ENCODE results near the gene GLS. TPM values are rescaled to one million over a fixed set of nuclear protein-coding genes. Genes with fewer than 3 reads are reported as not detected.
"Not testable (repeated sequence)": the region's sequence is repeated elsewhere in the genome, so short reads cannot be mapped to it uniquely, and the experiment has no call there.

GLS gene
- total and polyA plus RNA-seq, 2 donors (not counting 1 experiment from before 2014, with no cell fraction given) = 32.5 to 195 TPM

- H3K27ac Mint-ChIP-seq; H3K9ac ChIP-seq (ENCODE audit: low read length); ATAC-seq (ENCODE audit: low read depth); H3K4me3 ChIP-seq (ENCODE audit: control extremely low read depth in 1 of 5, extremely low read depth in 1 of 5, insufficient read depth in 1 of 5, low read depth in 2 of 5, low read length in 4 of 5); H3K27me3 Mint-ChIP-seq; H3K27me3 ChIP-seq (replicated peaks in 1 of 4; ENCODE audit: control extremely low read depth in 1 of 4, control insufficient read depth in 3 of 4, insufficient read depth in 4 of 4, low read length in 3 of 4); DNase-seq; H3K4me3 Mint-ChIP-seq; H2AFZ ChIP-seq (ENCODE audit: insufficient read depth, low read depth, low read length, poor library complexity, severe bottlenecking); H3K9me3 ChIP-seq (ENCODE audit: control extremely low read depth in 1 of 3, control insufficient read depth in 2 of 3, insufficient read depth in 1 of 3, low read length in 2 of 3); H3K9me3 Mint-ChIP-seq (ENCODE audit: insufficient read depth): not testable (repeated sequence)
- CTCF ChIA-PET = interaction anchor here (0.7 to 4.3 kb wide), 3 partner anchors 35 to 1225 kb away, joined by 3 to 21 read pairs (median 9); no protein-coding TSS in a partner anchor
- H3K27ac ChIP-seq (ENCODE audit: low read length in 2 of 2) = peak overlapping the region in 1 of 2 donors; percentile 83
- 86% methylated on average over 1 of the region's 6 CpGs for WGBS (ENCODE audit: insufficient coverage)
- POLR2A ChIA-PET = interaction anchor here (1.2 kb wide), 1 partner anchor 47 kb away, joined by 3 read pairs; no protein-coding TSS in a partner anchor
- peaks cover 47% of the 10 kb centered on the region for H4K20me1 ChIP-seq (ENCODE audit: control insufficient read depth, insufficient read depth, low read length, poor library complexity, severe bottlenecking)
- H3K4me1 ChIP-seq (ENCODE audit: control insufficient read depth in 2 of 2, insufficient read depth in 2 of 2, low read length in 2 of 2) = peaks cover 48 to 72% of the 10 kb centered on the region in 2 donors
- H3K4me1 Mint-ChIP-seq = peaks cover 67% of the 10 kb centered on the region
- peaks cover 88% of the 10 kb centered on the region for H3K79me2 ChIP-seq (ENCODE audit: control insufficient read depth, insufficient read depth, low read length)
- intact Hi-C loops (cut with micrococcal nuclease) = loop anchor here (10.0 kb wide), 1 partner anchor 1101 kb away; the partner anchor contains the start of genes ORMDL1 and PMS1
- peak overlapping the region; percentile 42 for H3K4me2 ChIP-seq (replicated peaks; ENCODE audit: low read depth, low read length, poor library complexity, severe bottlenecking)
- H3K36me3 ChIP-seq (replicated peaks in 1 of 2; ENCODE audit: control extremely low read depth in 1 of 2, control insufficient read depth in 1 of 2, extremely low read depth in 1 of 2, insufficient read depth in 2 of 2, low read length in 1 of 2) = peaks cover 0 to 11% of the 10 kb centered on the region in 2 experiments
Observed at GRCh38 chr2:190885844-190886243, 5.2 kb downstream of the GLS start.

- Histone ChIP-seq H3K79me2 (ENCODE audit: control insufficient read depth, insufficient read depth, low read length) (peaks cover 95% of the 10 kb centered on the region), H3K4me1 (ENCODE audit: control insufficient read depth in 2 of 2, insufficient read depth in 2 of 2, low read length in 2 of 2) (peaks cover 55 to 83% of the 10 kb centered on the region in 2 donors), H3K9me3 (ENCODE audit: control extremely low read depth in 1 of 3, control insufficient read depth in 2 of 3, insufficient read depth in 1 of 3, low read length in 2 of 3) (no peaks in the 10 kb centered on the region), H2AFZ (ENCODE audit: insufficient read depth, low read depth, low read length, poor library complexity, severe bottlenecking) (no peak overlapping the region), H3K36me3 (replicated peaks in 1 of 2; ENCODE audit: control extremely low read depth in 1 of 2, control insufficient read depth in 1 of 2, extremely low read depth in 1 of 2, insufficient read depth in 2 of 2, low read length in 1 of 2) (peaks cover 0 to 11% of the 10 kb centered on the region in 2 experiments), H3K9ac (ENCODE audit: low read length) (no peak overlapping the region), H3K27me3 (replicated peaks in 1 of 4; ENCODE audit: control extremely low read depth in 1 of 4, control insufficient read depth in 3 of 4, insufficient read depth in 4 of 4, low read length in 3 of 4) (no peaks in the 10 kb centered on the region), H3K4me2 (replicated peaks; ENCODE audit: low read depth, low read length, poor library complexity, severe bottlenecking) (peak overlapping the region; percentile 42), H3K27ac (ENCODE audit: low read length in 2 of 2) (peak overlapping the region in 1 of 2 donors; percentile 83), H4K20me1 (ENCODE audit: control insufficient read depth, insufficient read depth, low read length, poor library complexity, severe bottlenecking) (peaks cover 57% of the 10 kb centered on the region), H3K4me3 (ENCODE audit: control extremely low read depth in 1 of 5, extremely low read depth in 1 of 5, insufficient read depth in 1 of 5, low read depth in 2 of 5, low read length in 4 of 5) (no peak overlapping the region)
- WGBS (ENCODE audit: insufficient coverage) = no CpG with 5 or more reads among the region's 2 CpGs
- intact Hi-C loops (cut with micrococcal nuclease) = loop anchor here (10.0 kb wide), 1 partner anchor 1102 kb away; the partner anchor contains the start of genes ORMDL1 and PMS1
- H3K27ac Mint-ChIP-seq = no peak overlapping the region
- H3K4me1 Mint-ChIP-seq = peaks cover 78% of the 10 kb centered on the region
- ChIA-PET POLR2A (interaction anchor here (1.2 kb wide), 1 partner anchor 46 kb away, joined by 3 read pairs; no protein-coding TSS in a partner anchor), CTCF (interaction anchor here (1.1 to 4.3 kb wide), 2 partner anchors 36 to 120 kb away, joined by 3 to 21 read pairs; no protein-coding TSS in a partner anchor)
- H3K9me3 Mint-ChIP-seq (ENCODE audit: insufficient read depth) = no peaks in the 10 kb centered on the region
- DNase-seq = no peak
- TF ChIP-seq EZH2 (IDR thresholded peaks at IDR 0.05; ENCODE audit: borderline replicate concordance, insufficient read depth, low read depth, low read length, poor library complexity, severe bottlenecking) = no peak
- TF ChIP-seq CTCF (IDR thresholded peaks at IDR 0.05) = no peak
- peak overlapping the region; percentile 23 for H3K4me3 Mint-ChIP-seq
- ATAC-seq (ENCODE audit: low read depth) = peak; percentile 29
- H3K27me3 Mint-ChIP-seq = no peaks in the 10 kb centered on the region
Observed at GRCh38 chr2:190887089-190887488, 6.5 kb downstream of the GLS start.
